ENCODE results near the gene ELL2. TPM values are rescaled to one million over a fixed set of nuclear protein-coding genes. Genes with fewer than 3 reads are reported as not detected.
A peak's percentile ranks its signal among the peaks of the same experiment; 100 is the strongest.
"Not testable (repeated sequence)": the region's sequence is repeated elsewhere in the genome, so short reads cannot be mapped to it uniquely, and the experiment has no call there.

Gene ELL2
- polyA plus RNA-seq, 10 donors: 2.2 to 5.4 (median 3.7) TPM

GRCh38 chr5:95861864-95862561, 99.6 kb downstream of the ELL2 start:
- no peak for DNase-seq

GRCh38 chr5:95861221-95861863, 100.3 kb downstream of the ELL2 start:
- DNase-seq: peak; percentile 59 to 94 (median 78)

- no peak for DNase-seq
Observed at GRCh38 chr5:95859661-95860060, 102.0 kb downstream of the ELL2 start.

- peak; percentile 89 to 96 (median 94) for DNase-seq
Observed at GRCh38 chr5:95858661-95859595, 102.7 kb downstream of the ELL2 start.

GRCh38 chr5:95858023-95858461, 103.6 kb downstream of the ELL2 start:
- DNase-seq: peak in 1 of 3 donors; percentile 87

- DNase-seq: no peak
Observed at GRCh38 chr5:95857185-95857945, 104.3 kb downstream of the ELL2 start.

- DNase-seq: no peak
Observed at GRCh38 chr5:95856501-95856981, 105.1 kb downstream of the ELL2 start.

GRCh38 chr5:95853490-95853889, 108.2 kb downstream of the ELL2 start:
- DNase-seq: no peak

GRCh38 chr5:95852567-95852966, 109.1 kb downstream of the ELL2 start:
- no peak for DNase-seq

GRCh38 chr5:95851141-95851540, 110.5 kb downstream of the ELL2 start:
- not testable (repeated sequence) for DNase-seq

- no peak for DNase-seq
Observed at GRCh38 chr5:95850391-95850894, 111.2 kb downstream of the ELL2 start.

GRCh38 chr5:95848701-95849100, 113.0 kb downstream of the ELL2 start:
- DNase-seq: no peak

- DNase-seq: no peak
Observed at GRCh38 chr5:95847261-95847592, 114.4 kb downstream of the ELL2 start.

- DNase-seq: peak; percentile 63 to 72 (median 66)
Observed at GRCh38 chr5:95846554-95847260, 114.9 kb downstream of the ELL2 start.

GRCh38 chr5:95845391-95845790, 116.3 kb downstream of the ELL2 start:
- no peak for DNase-seq

- no peak for DNase-seq
Observed at GRCh38 chr5:95843733-95844223, 117.9 kb downstream of the ELL2 start.

- peak in 1 of 3 donors; percentile 49 for DNase-seq
Observed at GRCh38 chr5:95842854-95843544, 118.7 kb downstream of the ELL2 start.

GRCh38 chr5:95841914-95842812, 119.5 kb downstream of the ELL2 start:
- no peak for DNase-seq
